GM19468 (cell line): Measurements from ENCODE around the gene SFMBT1.
"Not testable (repeated sequence)": the region's sequence is repeated elsewhere in the genome, so short reads cannot be mapped to it uniquely, and the experiment has no call there.

Source experiments
- ATAC-seq: cut with Tn5 transposase; IDR thresholded peaks from one replicate; pipeline ENCODE4 v1.9.1; 2021; ENCODE audit warnings: mild to moderate bottlenecking, moderate library complexity, moderate number of reproducible peaks; ENCODE audit not compliant: unreplicated experiment; ENCODE audit errors: extremely low read depth

The SFMBT1 gene

GRCh38 chr3:53039376-53039752 lies 6.5 kb downstream of the SFMBT1 start:
- no peak for ATAC-seq

- ATAC-seq = no peak
These were observed 7.0 kb downstream of the SFMBT1 start for GRCh38 chr3:53038679-53039375.

GRCh38 chr3:53035825-53036619 lies 9.9 kb downstream of the SFMBT1 start:
- no peak for ATAC-seq

- ATAC-seq = not testable (repeated sequence)
These were observed 10.9 kb downstream of the SFMBT1 start for GRCh38 chr3:53035018-53035417.

GRCh38 chr3:53034411-53034810 lies 11.5 kb downstream of the SFMBT1 start:
- not testable (repeated sequence) for ATAC-seq

- ATAC-seq = no peak
These were observed 13.3 kb downstream of the SFMBT1 start for GRCh38 chr3:53032609-53033008.

GRCh38 chr3:53030619-53031449 lies 15.0 kb downstream of the SFMBT1 start:
- ATAC-seq = no peak

- ATAC-seq = no peak
These were observed 17.2 kb downstream of the SFMBT1 start for GRCh38 chr3:53028641-53029040.

GRCh38 chr3:53027254-53027844 lies 18.5 kb downstream of the SFMBT1 start:
- no peak for ATAC-seq

GRCh38 chr3:53026382-53027162 lies 19.3 kb downstream of the SFMBT1 start:
- ATAC-seq = no peak

GRCh38 chr3:53024315-53024714 lies 21.6 kb downstream of the SFMBT1 start:
- no peak for ATAC-seq

GRCh38 chr3:53023072-53023823 lies 22.6 kb downstream of the SFMBT1 start:
- no peak for ATAC-seq

GRCh38 chr3:53022647-53023046 lies 23.2 kb downstream of the SFMBT1 start:
- no peak for ATAC-seq

- no peak for ATAC-seq
These were observed 29.6 kb downstream of the SFMBT1 start for GRCh38 chr3:53016236-53016635.

- no peak for ATAC-seq
These were observed 34.5 kb downstream of the SFMBT1 start for GRCh38 chr3:53011324-53011723.

- ATAC-seq = no peak
These were observed 35.9 kb downstream of the SFMBT1 start for GRCh38 chr3:53009826-53010539.

- ATAC-seq = no peak
These were observed 36.9 kb downstream of the SFMBT1 start for GRCh38 chr3:53008932-53009331.

GRCh38 chr3:53005854-53006513 lies 39.9 kb downstream of the SFMBT1 start:
- no peak for ATAC-seq
